SKM-1 (cell line): ENCODE data around the gene FXYD6.
A peak's percentile ranks its signal among the peaks of the same experiment; 100 is the strongest.

Experiments used
- DNase-seq: peaks from one replicate; lab custom pipeline; 2025; ENCODE audit not compliant: unreplicated experiment; lab: John Stamatoyannopoulos, UW

FXYD6 gene

GRCh38 chr11:117831661-117832415 lies 44.6 kb downstream of the FXYD6 start:
- no peak for DNase-seq

GRCh38 chr11:117830674-117831351 lies 45.6 kb downstream of the FXYD6 start:
- no peak for DNase-seq

- DNase-seq: no peak
Measured at GRCh38 chr11:117830072-117830471, 46.4 kb downstream of the FXYD6 start.

GRCh38 chr11:117829369-117829725 lies 47.1 kb downstream of the FXYD6 start:
- DNase-seq: no peak

- DNase-seq: no peak
Measured at GRCh38 chr11:117828611-117829368, 47.7 kb downstream of the FXYD6 start.

GRCh38 chr11:117827521-117828511 lies 48.6 kb downstream of the FXYD6 start:
- no peak for DNase-seq

- DNase-seq: no peak
Measured at GRCh38 chr11:117826832-117827231, 49.6 kb downstream of the FXYD6 start.

- no peak for DNase-seq
Measured at GRCh38 chr11:117826190-117826570, 50.3 kb downstream of the FXYD6 start.

GRCh38 chr11:117825538-117826189 lies 50.8 kb downstream of the FXYD6 start:
- no peak for DNase-seq

- peak; percentile 35 for DNase-seq
Measured at GRCh38 chr11:117824571-117825537, 51.6 kb downstream of the FXYD6 start, which contains the start of gene FXYD2. FXYD2 (minus strand) TSS chr11:117824744; CDS start chr11:117824678, 66 bp downstream.

- no peak for DNase-seq
Measured at GRCh38 chr11:117823946-117824420, 52.5 kb downstream of the FXYD6 start.

GRCh38 chr11:117823294-117823945 lies 53.0 kb downstream of the FXYD6 start:
- DNase-seq: no peak

- DNase-seq: peak; percentile 9
Measured at GRCh38 chr11:117822074-117823033, 54.1 kb downstream of the FXYD6 start.

GRCh38 chr11:117821431-117821830 lies 55.0 kb downstream of the FXYD6 start:
- no peak for DNase-seq

- DNase-seq: no peak
Measured at GRCh38 chr11:117820516-117820915, 55.9 kb downstream of the FXYD6 start.

GRCh38 chr11:117820071-117820470 lies 56.4 kb downstream of the FXYD6 start:
- DNase-seq: no peak
